IMR-90 (cell line): ENCODE measurements around the gene MAP3K19. TPM values are rescaled to one million over a fixed set of nuclear protein-coding genes. Genes with fewer than 3 reads are reported as not detected.
"Not testable (repeated sequence)": the region's sequence is repeated elsewhere in the genome, so short reads cannot be mapped to it uniquely, and the experiment has no call there.

Experiments
- ATAC-seq: fragments of 200-7000 bp; cut with Tn5 transposase; 2 replicates; pipeline ENCODE4 v1.9.1; 2020; ENCODE audit warnings: low read depth, mild to moderate bottlenecking, moderate library complexity
- BruUV-seq: library from RNA; stranded (reverse); fragments of 400-500 nt; replicated peaks from 2 replicates; lab custom pipeline; 2021; lab: Mats Ljungman, UMichigan
- CTCF ChIA-PET: fragments of 300-600 bp; formaldehyde crosslinking; extraction: SDS; loops from one replicate; lab custom pipeline; 2021; ENCODE audit warnings: antibody characterized with exemption; lab: Yijun Ruan, JAX
- POLR2A ChIA-PET: fragments of 300-600 bp; sonication (Branson Sonifier 250); formaldehyde crosslinking; loops from one replicate; lab custom pipeline; 2022; ENCODE audit warnings: antibody characterized with exemption; ENCODE audit not compliant: unreplicated experiment; lab: Charles Lee
- DNase-seq: peaks from one replicate; pipeline ENCODE4 v3.0.0; 2013
- H2AFZ ChIP-seq: replicated peaks from 2 replicates; pipeline ENCODE3; 2013; ENCODE audit warnings: low read length, mild to moderate bottlenecking; ENCODE audit not compliant: poor library complexity
- H2AK5ac ChIP-seq: 2 replicates; pipeline ENCODE4 v1.6.1; 2013; ENCODE audit warnings: low read depth, low read length, inconsistent platforms
- H2AK9ac ChIP-seq: replicated peaks from 2 replicates; pipeline ENCODE3; 2013; ENCODE audit warnings: mild to moderate bottlenecking, low read depth, low read length, moderate library complexity; ENCODE audit not compliant: poor library complexity
- H2BK120ac ChIP-seq: 2 replicates; pipeline ENCODE4 v1.6.1; 2013; ENCODE audit warnings: low read depth, low read length, inconsistent platforms
- H2BK15ac ChIP-seq: 3 replicates; pipeline ENCODE4 v1.6.1; 2013; ENCODE audit warnings: low read depth, low read length, inconsistent platforms
- H2BK20ac ChIP-seq: 2 replicates; pipeline ENCODE4 v1.6.1; 2013; ENCODE audit warnings: low read depth, mild to moderate bottlenecking, inconsistent platforms, low read length, moderate library complexity
- H2BK5ac ChIP-seq: 2 replicates; pipeline ENCODE4 v1.6.1; 2013; ENCODE audit warnings: mild to moderate bottlenecking, low read depth, low read length, inconsistent platforms; ENCODE audit not compliant: poor library complexity, severe bottlenecking
- H3K14ac ChIP-seq: replicated peaks from 2 replicates; pipeline ENCODE4 v1.6.1; 2013; ENCODE audit warnings: low read depth, low read length, inconsistent platforms
- H3K18ac ChIP-seq: 2 replicates; pipeline ENCODE4 v1.6.1; 2013; ENCODE audit warnings: low read depth, low read length, control low read depth
- H3K23ac ChIP-seq: 2 replicates; pipeline ENCODE4 v1.6.1; 2013; ENCODE audit warnings: low read depth, low read length, inconsistent platforms
- H3K27ac ChIP-seq: 2 replicates; pipeline ENCODE4 v1.5.1; 2013; ENCODE audit warnings: mild to moderate bottlenecking, control low read depth, low read length; ENCODE audit not compliant: insufficient read depth
- H3K27me3 ChIP-seq: 2 replicates; pipeline ENCODE4 v1.6.1; 2013; ENCODE audit warnings: low read length; ENCODE audit not compliant: control insufficient read depth, insufficient read depth
- H3K36me3 ChIP-seq: 2 replicates; pipeline ENCODE4 v1.6.1; 2013; ENCODE audit warnings: low read length, mixed read lengths; ENCODE audit not compliant: control insufficient read depth, insufficient read depth
- H3K4ac ChIP-seq: 2 replicates; pipeline ENCODE4 v1.6.1; 2013; ENCODE audit warnings: low read depth, low read length, inconsistent platforms
- H3K4me1 ChIP-seq: 2 replicates; pipeline ENCODE4 v1.6.1; 2013; ENCODE audit warnings: low read length, mixed read lengths; ENCODE audit not compliant: control insufficient read depth, insufficient read depth
- H3K4me2 ChIP-seq: 2 replicates; pipeline ENCODE4 v1.6.1; 2013; ENCODE audit warnings: low read depth, mild to moderate bottlenecking, control low read depth, low read length, moderate library complexity
- H3K4me3 ChIP-seq: 2 replicates; pipeline ENCODE4 v1.5.1; 2013; ENCODE audit warnings: low read depth, mild to moderate bottlenecking, control low read depth, low read length, moderate library complexity; ENCODE audit not compliant: insufficient read depth
- H3K56ac ChIP-seq: 2 replicates; pipeline ENCODE4 v1.6.1; 2013; ENCODE audit warnings: low read length, inconsistent platforms; ENCODE audit not compliant: insufficient read depth; ENCODE audit errors: extremely low read depth
- H3K79me1 ChIP-seq, 2 experiments: 2 replicates each; pipeline ENCODE4 v1.6.1; 2013; ENCODE audit warnings: low read length in 2 of 2, inconsistent platforms in 1 of 2, low read depth in 1 of 2
- H3K9ac ChIP-seq: 2 replicates; pipeline ENCODE4 v1.6.1; 2013; ENCODE audit warnings: low read depth, low read length, control low read depth
- H3K9me1 ChIP-seq: 2 replicates; pipeline ENCODE4 v1.6.1; 2013; ENCODE audit warnings: low read length, inconsistent platforms; ENCODE audit not compliant: insufficient read depth
- H3K9me3 ChIP-seq: 2 replicates; pipeline ENCODE4 v1.6.1; 2013; ENCODE audit warnings: low read length; ENCODE audit not compliant: control insufficient read depth, insufficient read depth
- H4K20me1 ChIP-seq: 2 replicates; pipeline ENCODE4 v1.6.1; 2013; ENCODE audit warnings: low read length, inconsistent platforms; ENCODE audit not compliant: insufficient read depth
- H4K5ac ChIP-seq: 2 replicates; pipeline ENCODE4 v1.6.1; 2013; ENCODE audit warnings: mild to moderate bottlenecking, low read depth, low read length, control low read depth
- H4K8ac ChIP-seq, 2 experiments: 2 replicates each; pipeline ENCODE4 v1.6.1; 2013; ENCODE audit warnings: low read depth in 2 of 2, low read length in 2 of 2, control low read depth in 1 of 2, inconsistent platforms in 1 of 2
- H4K91ac ChIP-seq: 2 replicates; pipeline ENCODE4 v1.6.1; 2013; ENCODE audit warnings: low read depth, low read length, inconsistent platforms; ENCODE audit not compliant: insufficient read depth
- WGBS, 2 experiments: methylation state at CpG; one replicate each; pipeline versions ENCODE4 v1.1.5 to v1.1.7; 2013; ENCODE audit warnings: missing lambda C conversion rate in 2 of 2; ENCODE audit not compliant: insufficient read length in 1 of 2; ENCODE audit errors: extremely low coverage in 2 of 2; 5-methylcytosine and 5-hydroxymethylcytosine counted together
- dilution Hi-C: fragments of 300-500 bp; cut with HindIII; formaldehyde crosslinking; loops from one replicate; pipeline ENCODE4 v1.14.3; 2018; ENCODE audit warnings: low sequenced_read_pairs; ENCODE audit not compliant: unreplicated experiment
- in situ Hi-C: fragments of 300-500 bp; cut with MboI; formaldehyde crosslinking; loops from 3 replicates; pipeline ENCODE4 v1.14.3; 2019; ENCODE audit warnings: low sequenced_read_pairs, inconsistent platforms, mixed read lengths
- intact Hi-C: fragments of 100-400 bp; cut with micrococcal nuclease; formaldehyde crosslinking; loops from 2 replicates; pipeline ENCODE4 v1.10.0; 2022
- polyA plus RNA-seq, 3 experiments: library from polyadenylated mRNA; depleted of rRNA; stranded (reverse); fragments of >200 nt; gene quantifications; 2 replicates each; pipeline ENCODE4 v1.2.3, GENCODE V29; 2012; ENCODE audit warnings: low replicate concordance in 1 of 3
- total RNA-seq: library from RNA; depleted of rRNA; stranded (reverse); fragments of >200 nt; gene quantifications from 2 replicates; pipeline ENCODE4 v1.2.3, GENCODE V29; 2012

MAP3K19 gene
- total and polyA plus RNA-seq, 2 of the 4 experiments (the other 2 are of a cell fraction) = not detected

DNA sequence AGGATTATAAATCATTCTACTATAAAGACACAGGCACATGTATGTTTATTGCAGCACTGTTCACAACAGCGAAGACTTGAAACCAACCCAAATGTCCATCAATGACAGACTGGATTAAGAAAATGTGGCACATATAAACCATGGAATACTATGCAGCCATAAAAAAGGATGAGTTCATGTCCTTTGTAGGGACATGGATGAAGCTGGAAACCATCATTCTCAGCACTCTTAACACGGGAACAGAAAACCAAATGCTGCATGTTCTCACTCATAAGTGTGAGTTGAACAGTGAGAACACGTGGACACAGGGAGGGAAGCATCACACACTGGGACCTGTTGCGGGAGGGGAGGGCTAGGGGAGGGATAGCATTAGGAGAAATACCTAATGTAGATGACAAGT lies 42.4 kb upstream of the MAP3K19 start:
- H3K23ac ChIP-seq, H2AK5ac ChIP-seq, H3K14ac ChIP-seq, intact Hi-C loops, in situ Hi-C loops, ATAC-seq, H3K4ac ChIP-seq, H2BK5ac ChIP-seq, H2BK120ac ChIP-seq, H3K9me1 ChIP-seq, H2AK9ac ChIP-seq, BruUV-seq, H4K20me1 ChIP-seq, H3K36me3 ChIP-seq, H3K18ac ChIP-seq, H3K27me3 ChIP-seq, H3K4me3 ChIP-seq, H4K5ac ChIP-seq, dilution Hi-C loops, H2AFZ ChIP-seq, H3K4me2 ChIP-seq, H2BK15ac ChIP-seq, H3K9me3 ChIP-seq, H3K4me1 ChIP-seq, DNase-seq, H3K27ac ChIP-seq, H4K91ac ChIP-seq, H3K56ac ChIP-seq, H2BK20ac ChIP-seq, H3K9ac ChIP-seq, POLR2A ChIA-PET, H4K8ac ChIP-seq, CTCF ChIA-PET: not testable (repeated sequence)
- 100% methylated on average over 2 of the region's 4 CpGs; no CpG with 5 or more reads in 1 of the 2 experiments for WGBS, 2 experiments
- H3K79me1 ChIP-seq = peaks cover 18 to 49% of the 10 kb centered on the region in 2 experiments
